Endometrial microvascular endothelial cells (primary cell): ENCODE data around the gene COL4A4. TPM values are rescaled to one million over a fixed set of nuclear protein-coding genes. Genes with fewer than 3 reads are reported as not detected.

Experiments
- in situ Hi-C: cut with HindIII; loops from 2 replicates; pipeline ENCODE4 v1.10.0; 2017; ENCODE audit warnings: low sequenced_read_pairs, low pct_unique_long_range_greater_than_20kb; ENCODE audit errors: inconsistent ontology term
- total RNA-seq: library from RNA; depleted of rRNA; stranded (reverse); fragments of >200 nt; gene quantifications from one replicate; pipeline ENCODE4 v1.2.3, GENCODE V29; 2015; ENCODE audit errors: inconsistent ontology term

Gene COL4A4
- total RNA-seq, 1 donor from 2014 or later: not detected

DNA sequence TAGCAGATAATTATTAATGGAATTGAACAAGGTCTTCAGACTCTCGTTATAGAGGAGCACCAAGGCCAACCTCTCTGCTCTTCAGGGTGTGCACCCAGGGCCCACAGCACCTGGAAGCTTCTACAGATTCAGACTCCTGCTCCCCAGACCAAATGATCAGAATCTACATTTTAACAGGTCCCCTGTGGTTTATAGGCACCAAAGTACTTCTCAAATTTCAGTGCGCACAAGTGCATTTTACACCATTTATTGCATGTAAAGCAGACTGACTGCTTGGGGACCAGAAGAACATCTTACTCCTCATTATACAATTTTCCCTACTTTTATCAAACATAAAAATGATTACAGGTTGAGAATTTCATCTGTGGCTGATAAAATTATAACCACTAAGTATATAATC, 163.9 kb downstream of the COL4A4 start:
- in situ Hi-C loops: no loop called here

DNA sequence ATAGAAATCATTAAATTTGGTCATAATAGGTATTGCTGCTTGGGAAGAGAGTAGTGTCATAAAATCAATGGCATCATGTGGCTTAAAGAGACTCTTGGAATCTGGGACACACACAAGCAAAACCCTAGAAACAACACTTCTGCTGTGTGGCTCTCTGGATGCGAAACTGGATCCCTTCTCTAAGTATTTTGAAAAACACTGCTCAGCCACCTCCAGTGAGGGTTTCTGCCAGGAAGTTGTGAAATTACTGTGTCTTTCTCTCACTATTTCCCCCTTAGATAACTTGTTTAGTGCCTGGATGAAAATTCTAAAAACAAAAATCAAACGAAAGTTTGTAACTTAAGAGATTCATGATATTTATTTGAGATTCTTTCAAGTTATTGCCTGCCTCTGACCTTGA, 164.3 kb downstream of the COL4A4 start:
- in situ Hi-C loops: no loop called here

DNA sequence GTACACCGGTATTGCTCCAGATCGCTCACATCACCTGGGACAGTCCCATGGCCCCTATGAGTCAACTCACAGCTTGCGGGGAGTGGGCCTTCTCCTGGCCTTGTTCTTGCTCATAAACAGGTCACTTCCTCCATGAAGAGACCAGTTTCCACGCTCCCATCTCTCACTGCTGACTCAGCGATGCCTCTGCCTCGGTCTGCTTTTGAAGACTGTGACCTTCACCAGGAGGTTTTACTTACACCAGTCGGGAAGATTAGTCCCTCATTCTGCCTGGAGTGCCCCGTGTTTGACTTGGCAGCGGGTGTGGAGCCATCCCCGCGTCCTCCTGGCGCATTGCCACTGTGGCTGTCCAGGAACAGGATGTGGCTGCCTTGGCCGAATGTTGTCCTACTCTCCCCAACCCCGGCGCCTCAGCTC, 168.4 kb downstream of the COL4A4 start:
- in situ Hi-C loops: no loop called here

DNA sequence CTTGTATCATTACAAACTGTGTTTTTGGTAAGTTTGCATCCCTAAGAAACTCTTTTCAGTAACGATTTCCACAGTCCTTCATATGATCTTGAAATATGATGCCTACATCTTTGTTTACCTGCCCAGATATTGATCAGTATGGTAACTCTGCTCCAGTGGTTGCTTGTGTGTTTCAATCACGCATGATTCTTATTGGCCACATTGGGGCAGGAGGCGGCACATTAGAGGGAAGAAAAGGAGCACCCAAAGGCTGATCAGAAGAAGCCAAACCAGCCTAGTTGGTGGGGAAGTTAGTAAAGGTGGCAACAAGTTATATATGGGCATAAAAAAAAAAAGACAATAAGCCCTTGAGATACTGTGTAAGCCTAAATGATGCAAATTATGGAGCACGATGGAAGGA, 169.2 kb downstream of the COL4A4 start:
- in situ Hi-C loops: no loop called here

DNA sequence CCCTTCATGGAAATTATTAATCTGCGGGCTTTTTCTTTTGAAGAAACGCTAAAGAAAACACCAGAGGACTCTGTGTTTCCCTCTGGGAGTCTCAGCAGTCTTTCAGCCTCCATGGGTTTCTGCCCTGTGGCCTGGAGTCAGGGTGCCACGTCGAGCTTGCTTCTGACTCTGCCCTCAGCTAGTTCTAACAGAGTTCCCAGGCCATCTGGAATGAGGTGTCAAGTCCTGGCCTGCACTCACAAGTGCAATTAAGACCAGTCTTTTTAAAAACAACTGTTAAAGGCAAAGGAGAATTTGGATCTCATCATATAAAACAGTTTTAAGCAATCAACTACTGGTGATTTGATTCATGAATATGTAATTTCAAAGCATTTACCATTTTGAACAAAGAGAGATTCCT, 170.8 kb downstream of the COL4A4 start:
- in situ Hi-C loops: no loop called here

DNA sequence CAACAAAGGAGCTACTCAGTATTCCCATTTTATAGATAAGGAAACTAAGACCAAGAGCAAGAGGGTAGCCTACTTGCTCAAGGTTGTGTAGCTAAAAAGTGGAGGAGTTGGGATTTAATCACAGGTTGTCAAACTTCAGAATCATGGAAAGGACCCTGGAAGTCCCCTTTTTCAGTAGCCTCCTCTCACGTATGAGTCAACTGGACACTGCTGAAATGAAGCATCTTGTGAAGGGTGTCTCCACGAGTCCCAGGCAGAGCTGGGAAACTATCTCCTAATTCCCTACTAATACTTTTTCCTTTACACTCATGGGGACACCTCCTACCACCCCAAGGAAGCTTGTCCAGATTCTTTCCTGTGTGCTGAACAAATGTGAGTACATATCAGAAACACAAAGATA, 172.3 kb downstream of the COL4A4 start:
- in situ Hi-C loops: no loop called here

DNA sequence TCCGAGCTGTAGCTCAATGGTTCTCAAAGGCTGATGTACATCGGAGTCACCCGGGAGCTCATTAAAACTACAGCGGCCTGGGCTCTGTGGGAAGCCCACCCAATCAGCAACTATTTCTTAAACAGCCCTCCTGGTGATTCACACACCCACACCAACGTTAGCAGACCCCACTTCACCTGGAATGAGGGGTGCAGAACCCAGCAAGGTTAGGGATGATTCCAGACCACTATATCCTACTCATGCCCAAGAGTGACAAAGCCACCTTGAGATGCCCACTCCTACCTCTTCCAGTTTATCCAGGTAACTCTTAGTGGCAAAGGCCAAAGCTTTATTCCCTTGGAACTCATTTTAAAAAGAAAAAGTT, 178.4 kb downstream of the COL4A4 start:
- in situ Hi-C loops: no loop called here

DNA sequence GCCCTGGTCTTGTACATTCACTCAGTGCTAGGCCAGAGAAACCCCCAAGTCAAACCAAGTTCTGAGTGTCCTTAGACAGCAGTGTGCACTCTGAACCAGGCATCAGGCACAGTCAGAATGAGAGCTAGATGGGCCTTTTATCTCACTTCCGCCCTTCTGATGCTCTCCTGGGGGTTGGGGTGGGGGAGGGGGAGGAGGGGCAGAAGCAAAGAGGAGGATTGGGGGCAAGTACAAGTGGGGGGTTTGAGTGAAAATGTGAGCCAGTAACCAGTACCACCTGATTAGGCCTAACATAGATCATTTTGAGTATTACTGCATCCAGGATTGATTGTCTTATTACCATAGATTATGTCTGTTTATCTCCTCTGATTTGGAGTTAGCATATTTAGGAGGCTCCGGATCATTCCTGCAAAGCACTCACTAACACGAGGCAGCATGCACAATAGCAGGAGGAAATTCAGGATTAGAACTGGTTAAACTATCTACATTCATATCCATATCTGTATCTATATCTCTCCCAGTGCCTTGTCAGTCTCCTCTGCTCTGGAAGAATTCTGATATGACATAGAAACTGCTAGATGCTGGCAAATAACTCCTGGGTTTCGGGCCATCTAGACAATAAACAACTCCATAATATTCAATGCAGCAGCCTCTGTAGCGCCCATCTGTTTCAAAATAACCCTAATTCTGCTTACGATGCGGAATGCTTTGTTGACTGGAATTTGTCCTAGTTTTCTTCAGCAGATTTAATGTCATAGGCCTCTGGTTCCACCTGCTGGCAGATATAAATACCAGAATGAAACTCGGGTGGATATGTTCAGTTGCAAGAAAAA, 179.0 kb downstream of the COL4A4 start:
- in situ Hi-C loops: no loop called here

DNA sequence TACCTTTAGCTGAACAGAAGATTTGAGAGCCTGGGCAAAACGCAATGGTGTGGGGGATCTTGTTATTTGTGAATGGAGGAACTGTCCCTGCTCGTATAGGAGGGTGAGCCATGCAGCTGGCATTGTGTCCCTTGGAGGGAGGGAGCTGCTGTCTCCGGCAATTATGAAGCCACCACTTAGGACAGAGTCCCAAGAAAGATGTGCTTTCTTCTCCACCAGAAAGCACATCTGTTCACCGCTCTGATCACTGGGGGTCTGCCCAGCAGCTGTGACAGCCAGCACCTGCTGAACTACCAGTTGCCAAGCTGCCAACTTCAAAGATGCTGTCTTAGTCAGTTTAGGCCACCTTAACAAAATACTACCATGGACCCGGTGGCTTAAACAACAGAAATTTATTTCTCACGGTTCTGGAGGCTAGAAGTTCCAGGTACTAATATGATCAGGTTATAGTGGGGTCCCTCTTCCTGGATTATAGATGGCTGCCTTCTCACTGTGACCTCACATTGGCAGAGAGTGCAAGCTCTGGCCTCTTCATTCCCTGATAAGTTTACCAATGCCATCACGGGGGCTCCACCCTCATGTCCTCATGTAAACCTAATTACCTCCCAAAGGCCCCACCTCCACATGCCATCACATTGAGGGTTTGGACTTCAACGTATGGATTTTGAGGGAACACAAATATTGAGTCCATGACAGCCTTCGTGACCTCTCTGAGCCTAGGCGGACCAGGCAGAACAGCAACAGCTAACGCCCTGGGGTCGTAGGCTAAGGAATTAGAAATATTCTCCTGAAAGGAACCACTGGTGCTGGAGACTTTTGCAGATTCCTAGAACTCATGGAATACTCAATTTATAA, 179.9 kb downstream of the COL4A4 start:
- in situ Hi-C loops: no loop called here

DNA sequence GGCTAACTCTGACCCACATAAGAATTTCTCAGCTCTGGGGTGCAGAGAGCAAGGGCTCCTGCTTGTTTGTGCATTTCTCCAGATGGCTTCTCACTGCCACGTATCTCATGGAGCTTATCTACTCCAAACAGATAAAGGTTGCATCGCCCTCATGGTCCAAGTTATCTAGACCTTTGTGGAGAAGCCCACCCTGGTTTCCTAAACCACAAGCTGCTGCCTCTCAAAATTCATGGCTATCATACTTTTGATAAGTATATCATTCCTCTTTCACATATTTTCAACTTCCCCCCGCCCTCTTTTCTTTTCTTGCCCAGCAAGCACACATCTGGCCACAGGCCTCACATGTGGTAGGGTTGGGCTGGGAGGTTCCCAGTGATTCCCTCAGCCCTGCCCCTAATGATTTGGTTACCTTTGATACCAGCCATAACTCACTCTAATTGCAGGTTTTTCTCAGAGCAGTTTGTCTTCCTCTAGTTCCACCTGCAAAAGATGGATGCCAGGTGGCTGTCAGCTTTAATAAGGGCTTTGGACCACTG, 182.1 kb downstream of the COL4A4 start:
- in situ Hi-C loops: no loop called here

DNA sequence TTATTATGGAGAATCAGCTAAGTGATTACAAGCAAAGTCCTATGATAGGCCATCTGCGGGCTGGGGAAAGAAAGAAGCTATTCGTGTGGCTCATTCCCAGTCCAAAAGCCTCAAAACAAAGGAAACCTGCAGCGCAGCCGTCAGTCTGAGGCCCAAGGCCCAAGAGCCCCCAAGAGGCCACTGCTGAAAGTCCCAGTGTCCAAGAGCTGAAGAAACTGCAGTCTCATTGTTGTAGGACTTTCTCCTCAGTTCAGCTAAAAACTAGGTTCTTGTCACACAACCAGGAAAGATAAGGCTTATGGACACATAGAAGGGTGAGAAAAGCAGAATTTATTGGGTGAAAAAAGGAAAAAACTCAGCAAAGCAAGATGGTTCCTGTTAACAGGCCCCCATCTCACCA, 185.0 kb downstream of the COL4A4 start:
- in situ Hi-C loops: no loop called here

DNA sequence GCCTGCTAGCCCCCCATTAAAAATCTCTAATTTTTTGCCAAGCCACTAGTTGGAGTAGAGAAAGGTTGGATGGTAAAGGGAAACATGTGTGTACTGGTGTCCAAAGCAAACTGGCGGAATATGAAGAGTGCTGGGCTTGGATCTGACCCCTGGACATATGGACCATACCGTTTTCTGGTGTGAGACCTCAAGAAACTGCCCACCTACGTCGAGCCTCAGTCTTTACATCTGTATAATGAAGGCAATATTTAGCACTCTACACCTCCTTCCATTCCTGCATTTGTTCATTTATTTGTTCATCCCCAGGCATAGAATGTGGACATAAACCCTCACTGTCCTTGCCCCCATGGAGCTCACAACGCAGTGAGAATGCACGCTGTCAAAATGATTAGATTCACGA, 185.7 kb downstream of the COL4A4 start:
- in situ Hi-C loops: no loop called here

DNA sequence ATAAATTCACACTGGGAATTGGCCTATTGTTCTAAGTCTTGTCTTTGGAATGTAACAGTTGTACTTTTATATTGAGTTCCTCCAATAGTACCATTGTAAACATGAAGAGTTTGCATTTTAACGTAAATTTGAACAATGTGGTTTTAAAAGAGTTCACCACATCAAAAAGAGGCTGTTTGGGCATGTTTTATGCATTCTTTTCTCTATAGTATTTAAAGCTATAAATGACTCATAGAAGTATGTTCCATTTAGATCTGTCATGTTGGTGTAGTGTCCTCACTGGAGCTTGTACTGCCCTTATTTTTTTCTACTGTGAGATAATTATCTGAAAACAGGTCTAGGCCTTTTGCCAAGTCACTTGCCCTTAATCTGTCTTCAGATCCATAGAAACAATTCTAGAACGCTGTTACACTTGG, 186.2 kb downstream of the COL4A4 start:
- in situ Hi-C loops: no loop called here

DNA sequence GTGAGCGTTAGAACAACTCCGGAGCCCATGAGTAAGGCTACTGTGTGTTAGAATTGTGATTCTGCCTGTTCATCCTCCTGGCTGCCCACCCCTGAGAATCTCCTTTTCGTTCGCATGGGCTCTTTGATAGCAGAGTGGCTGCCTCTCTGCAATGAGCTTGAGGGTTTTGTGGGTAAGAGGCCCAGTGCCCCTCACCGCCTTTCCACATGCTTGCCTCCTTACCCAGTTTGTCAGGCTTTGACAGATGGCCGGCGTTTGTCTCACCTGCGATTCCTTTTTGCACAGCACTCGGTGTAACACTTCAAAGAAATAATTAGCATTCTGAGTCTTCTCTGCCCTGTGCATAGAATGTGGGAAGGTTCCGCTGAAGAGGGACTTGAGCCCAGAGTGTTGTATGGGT, 190.2 kb downstream of the COL4A4 start:
- in situ Hi-C loops: no loop called here

DNA sequence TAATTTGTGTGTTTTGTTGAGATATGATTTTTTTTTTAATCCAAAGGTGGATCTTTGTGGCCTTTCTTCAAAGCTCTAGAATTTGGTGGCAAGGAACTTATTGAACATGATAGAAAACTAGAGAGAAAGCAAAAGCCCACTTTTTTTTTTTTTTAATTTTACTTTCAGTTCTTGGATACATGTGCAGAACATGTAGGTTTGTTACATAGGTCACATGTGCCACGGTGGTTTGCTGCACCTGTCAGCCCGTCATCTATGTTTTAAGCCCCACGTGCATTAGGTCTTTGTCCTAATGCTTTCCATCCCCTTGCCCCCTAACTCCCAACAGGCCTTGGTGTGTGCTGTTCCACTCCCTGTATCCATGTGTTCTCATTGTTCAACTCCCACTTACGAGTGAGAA, 192.2 kb downstream of the COL4A4 start:
- in situ Hi-C loops: no loop called here

DNA sequence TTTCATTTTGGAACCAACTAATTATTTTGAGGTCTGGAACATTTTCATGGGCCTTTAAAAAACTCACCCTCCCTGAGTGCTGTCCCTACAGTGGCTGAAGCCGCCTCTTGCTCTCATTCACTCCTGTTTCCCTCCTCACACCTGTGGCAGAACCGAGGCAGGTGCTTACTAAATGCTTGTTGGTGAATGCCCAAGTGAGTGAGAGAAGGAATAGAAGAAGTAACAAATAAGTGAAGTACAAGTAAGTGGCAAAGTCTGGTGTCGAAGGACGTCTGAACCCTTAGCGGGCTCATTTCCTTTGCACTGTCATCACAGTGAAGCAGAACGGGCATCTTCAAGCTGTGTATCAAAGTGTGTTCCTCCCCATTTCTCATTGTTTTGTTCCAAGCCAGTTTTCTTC, 192.9 kb downstream of the COL4A4 start:
- in situ Hi-C loops: no loop called here

DNA sequence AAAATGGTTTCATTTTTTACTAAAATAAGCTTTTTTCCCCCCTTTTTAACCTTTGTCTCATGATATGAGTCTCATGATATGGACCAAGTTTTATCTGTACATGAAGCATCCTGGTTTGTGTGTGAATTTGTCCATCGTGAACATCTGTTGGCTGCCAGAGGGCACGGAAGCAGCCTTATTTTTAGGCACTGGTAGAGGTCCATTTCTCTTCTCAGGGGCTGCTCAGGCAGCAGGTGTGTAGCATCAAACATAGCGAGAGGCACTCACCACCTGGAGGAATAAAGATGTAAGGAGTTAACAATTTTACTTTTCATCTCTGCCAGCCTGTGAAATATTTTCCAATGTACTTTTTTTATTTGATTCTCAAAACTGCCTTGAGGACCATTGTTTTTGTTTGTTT, 193.6 kb downstream of the COL4A4 start:
- in situ Hi-C loops: no loop called here

DNA sequence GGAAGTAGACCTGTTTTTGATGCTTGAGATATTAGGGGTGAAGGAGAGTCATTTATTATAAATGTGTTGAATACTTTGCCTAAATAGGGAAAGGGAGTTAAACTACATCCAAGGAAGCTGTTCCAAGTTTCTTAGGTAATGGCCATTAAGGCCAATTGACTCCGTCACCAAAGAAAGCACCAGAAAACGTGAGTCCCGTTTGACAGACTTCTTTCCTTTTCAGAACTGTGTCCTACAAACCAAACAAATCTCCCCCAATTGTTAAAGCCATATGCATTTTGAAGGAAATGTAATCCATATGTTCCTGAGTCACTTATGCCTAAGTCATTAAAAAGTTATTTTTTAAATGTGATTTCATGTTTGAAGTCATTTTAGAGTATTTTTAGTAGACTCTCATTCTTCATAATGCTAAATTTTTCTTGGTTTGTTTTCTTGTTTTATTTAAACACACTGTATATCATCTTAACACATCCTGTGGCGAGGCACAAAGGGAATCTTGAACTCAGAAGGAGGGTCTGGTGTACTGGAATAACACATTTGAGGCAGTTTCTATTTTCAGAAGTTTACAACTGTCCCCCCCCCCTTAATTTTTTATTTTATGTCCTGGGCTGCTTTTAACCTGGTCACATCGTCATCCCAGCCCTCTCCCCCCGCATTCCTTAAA, 194.5 kb downstream of the COL4A4 start:
- in situ Hi-C loops: no loop called here

DNA sequence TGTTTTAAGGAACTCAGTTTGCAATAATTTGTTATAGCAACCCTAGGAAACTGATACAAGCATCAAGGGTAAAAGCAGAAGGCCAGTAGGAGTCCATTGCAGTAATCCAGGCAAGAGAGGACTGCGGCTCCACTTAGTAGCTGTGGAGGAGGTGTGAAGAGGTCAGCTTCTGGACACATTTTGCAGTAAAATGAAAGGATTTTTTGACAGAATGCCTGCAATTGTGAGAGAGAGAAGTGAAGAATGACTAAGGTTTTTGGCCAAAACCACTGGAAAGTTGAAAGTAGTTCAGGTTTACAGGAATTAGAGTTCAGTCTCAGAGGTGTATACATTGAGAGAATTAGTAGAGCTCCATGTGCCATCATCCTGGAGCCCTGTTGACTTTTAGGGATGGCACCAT, 198.6 kb downstream of the COL4A4 start:
- in situ Hi-C loops: no loop called here
